H1 (cell line): ENCODE measurements around the gene LURAP1L. TPM values are rescaled to one million over a fixed set of nuclear protein-coding genes. Genes with fewer than 3 reads are reported as not detected.

Experiments used
- CTCF ChIA-PET: fragments of 300-600 bp; sonication (Branson Sonifier 250); formaldehyde crosslinking; loops from one replicate; lab custom pipeline; 2021; ENCODE audit not compliant: partially characterized antibody; lab: Charles Lee
- POLR2A ChIA-PET: fragments of 300-600 bp; sonication (Branson Sonifier 250); formaldehyde crosslinking; loops from one replicate; lab custom pipeline; 2021; ENCODE audit warnings: inconsistent platforms; ENCODE audit not compliant: partially characterized antibody; lab: Charles Lee
- DNase-seq, 2 experiments: peaks; one replicate each; pipeline versions ENCODE4 v3.0.0 to v3.0.0-alpha.2; 2010 to 2022; ENCODE audit warnings: low spot score in 2 of 2, low read depth in 1 of 2, mixed read lengths in 1 of 2
- FAIRE-seq: peaks from 2 replicates; lab custom pipeline; 2011; peaks lifted over from hg19 to GRCh38; lab: Jason Lieb, UNC
- H2AFZ ChIP-seq: 2 replicates; pipeline ENCODE4 v1.8.1; 2012; ENCODE audit warnings: low read length, inconsistent platforms
- H2AK5ac ChIP-seq: 2 replicates; pipeline ENCODE4 v1.6.1; 2013; ENCODE audit warnings: low read depth, low read length
- H2BK120ac ChIP-seq: replicated peaks from 2 replicates; pipeline ENCODE3; 2013; ENCODE audit warnings: low read depth, low read length, inconsistent platforms
- H2BK12ac ChIP-seq: 2 replicates; pipeline ENCODE4 v1.6.1; 2013; ENCODE audit warnings: low read depth, low read length
- H2BK15ac ChIP-seq: 2 replicates; pipeline ENCODE4 v1.6.1; 2013; ENCODE audit warnings: low read length
- H2BK20ac ChIP-seq: 2 replicates; pipeline ENCODE4 v1.6.1; 2013; ENCODE audit warnings: low read length
- H2BK5ac ChIP-seq: 2 replicates; pipeline ENCODE4 v1.6.1; 2013; ENCODE audit warnings: low read depth, low read length
- H3K14ac ChIP-seq: 2 replicates; pipeline ENCODE4 v1.6.1; 2013; ENCODE audit warnings: inconsistent platforms; ENCODE audit not compliant: insufficient read length
- H3K18ac ChIP-seq: 2 replicates; pipeline ENCODE4 v1.6.1; 2013; ENCODE audit warnings: low read length; ENCODE audit errors: extremely low read depth
- H3K23ac ChIP-seq: 2 replicates; pipeline ENCODE4 v1.6.1; 2013; ENCODE audit warnings: inconsistent platforms; ENCODE audit not compliant: insufficient read length
- H3K23me2 ChIP-seq: 2 replicates; pipeline ENCODE4 v1.6.1; 2013; ENCODE audit warnings: low read depth, low read length
- H3K27ac ChIP-seq: 2 replicates; pipeline ENCODE4 v1.6.1; 2011; ENCODE audit warnings: low read depth, low read length, inconsistent platforms
- H3K27me3 ChIP-seq, 4 experiments: replicated peaks in 1 of 4; 1 replicate in 1 of 4; 2 replicates in 3 of 4; pipeline versions ENCODE4 v1.6.1 to v1.8.1; 2011 to 2013; ENCODE audit warnings: low read length in 3 of 4, mild to moderate bottlenecking in 3 of 4, inconsistent platforms in 2 of 4, mixed read lengths in 2 of 4, moderate library complexity in 1 of 4; ENCODE audit not compliant: control insufficient read depth in 3 of 4, insufficient read depth in 3 of 4; ENCODE audit errors: extremely low read depth in 1 of 4
- H3K36me3 ChIP-seq, 4 experiments: 2 replicates each; pipeline versions ENCODE4 v1.6.1 to v1.8.1; 2011 to 2013; ENCODE audit warnings: mild to moderate bottlenecking in 4 of 4, low read length in 3 of 4, moderate library complexity in 2 of 4, control low read depth in 1 of 4, inconsistent platforms in 1 of 4; ENCODE audit not compliant: insufficient read depth in 4 of 4, control insufficient read depth in 2 of 4
- H3K4ac ChIP-seq: replicated peaks from 2 replicates; pipeline ENCODE3; 2013; ENCODE audit warnings: low read length, low read depth, mixed read lengths, inconsistent platforms; ENCODE audit not compliant: insufficient read length
- H3K4me1 ChIP-seq, 4 experiments: replicated peaks in 1 of 4; 1 replicate in 1 of 4; 2 replicates in 3 of 4; pipeline versions ENCODE4 v1.6.1 to v1.8.1; 2011 to 2013; ENCODE audit warnings: low read length in 3 of 4, inconsistent platforms in 2 of 4, mixed read lengths in 1 of 4; ENCODE audit not compliant: insufficient read depth in 4 of 4, control insufficient read depth in 3 of 4
- H3K4me2 ChIP-seq, 2 experiments: 2 replicates each; pipeline versions ENCODE4 v1.6.1 to v1.8.1; 2011 to 2013; ENCODE audit warnings: low read depth in 2 of 2, low read length in 2 of 2, control low read depth in 1 of 2, inconsistent platforms in 1 of 2, mild to moderate bottlenecking in 1 of 2; ENCODE audit not compliant: insufficient read depth in 1 of 2
- H3K4me3 ChIP-seq, 4 experiments: fragments of 200-600, 300-600 bp in 1 of 4; sonication (generic), shearing (Covaris generic), sonication (Bioruptor Twin) in 1 of 4; 2 replicates each; pipeline versions ENCODE4 v1.5.1 to v1.8.1; 2011 to 2016; ENCODE audit warnings: low read length in 4 of 4, low read depth in 3 of 4, control low read depth in 2 of 4, inconsistent platforms in 2 of 4, mild to moderate bottlenecking in 2 of 4, mixed read lengths in 1 of 4, moderate library complexity in 1 of 4; ENCODE audit not compliant: insufficient read depth in 2 of 4; ENCODE audit errors: extremely low read depth in 1 of 4
- H3K56ac ChIP-seq: replicated peaks from 2 replicates; pipeline ENCODE3; 2013; ENCODE audit warnings: low read depth, mild to moderate bottlenecking, mixed read lengths, low read length, inconsistent platforms; ENCODE audit not compliant: insufficient read length
- H3K79me1 ChIP-seq: 2 replicates; pipeline ENCODE4 v1.6.1; 2013; ENCODE audit warnings: low read depth, low read length, control low read depth
- H3K79me2 ChIP-seq, 2 experiments: 2 replicates each; pipeline versions ENCODE4 v1.6.1 to v1.8.1; 2012 to 2013; ENCODE audit warnings: low read length in 2 of 2, mild to moderate bottlenecking in 2 of 2, inconsistent platforms in 1 of 2; ENCODE audit not compliant: insufficient read depth in 2 of 2, control insufficient read depth in 1 of 2
- H3K9ac ChIP-seq, 4 experiments: replicated peaks in 1 of 4; 1 replicate in 1 of 4; 2 replicates in 3 of 4; pipeline versions ENCODE4 v1.6.1 to v1.8.1; 2011 to 2013; ENCODE audit warnings: low read depth in 3 of 4, low read length in 3 of 4, control low read depth in 2 of 4, mild to moderate bottlenecking in 2 of 4, moderate library complexity in 2 of 4, inconsistent platforms in 1 of 4; ENCODE audit errors: extremely low read depth in 1 of 4
- H3K9me3 ChIP-seq, 2 experiments: 2 replicates each; pipeline versions ENCODE4 v1.6.1 to v1.8.1; 2012 to 2013; ENCODE audit warnings: mild to moderate bottlenecking in 2 of 2, moderate library complexity in 2 of 2, control low read depth in 1 of 2, inconsistent platforms in 1 of 2, low read depth in 1 of 2, low read length in 1 of 2, mixed read lengths in 1 of 2; ENCODE audit not compliant: insufficient read depth in 2 of 2
- H4K20me1 ChIP-seq, 2 experiments: replicated peaks in 1 of 2; 2 replicates each; pipeline versions ENCODE3 to v1.8.1; 2011 to 2013; ENCODE audit warnings: inconsistent platforms in 2 of 2, low read length in 2 of 2, mild to moderate bottlenecking in 1 of 2; ENCODE audit not compliant: insufficient read depth in 2 of 2, control insufficient read depth in 1 of 2
- H4K5ac ChIP-seq: 2 replicates; pipeline ENCODE4 v1.6.1; 2013; ENCODE audit warnings: low read length, low read depth, mixed read lengths, inconsistent platforms; ENCODE audit not compliant: insufficient read length
- H4K8ac ChIP-seq: 2 replicates; pipeline ENCODE4 v1.8.0; 2013; ENCODE audit warnings: mild to moderate bottlenecking, moderate library complexity, low read length, inconsistent platforms; ENCODE audit not compliant: insufficient read depth; ENCODE audit errors: extremely low read depth
- H4K91ac ChIP-seq: replicated peaks from 2 replicates; pipeline ENCODE3; 2013; ENCODE audit warnings: low read length, mixed read lengths, inconsistent platforms; ENCODE audit not compliant: insufficient read length
- BACH1 ChIP-seq: IDR thresholded peaks from 2 replicates; pipeline ENCODE4 v1.6.1; 2012; ENCODE audit warnings: low read length, improper control_type of control experiment
- CREB1 ChIP-seq: IDR thresholded peaks from 2 replicates; pipeline ENCODE4 v1.6.1; 2012; ENCODE audit warnings: inconsistent platforms
- E2F6 ChIP-seq: IDR thresholded peaks from 2 replicates; pipeline ENCODE4 v1.6.1; 2012; ENCODE audit warnings: inconsistent platforms
- EP300 ChIP-seq, 2 experiments: IDR thresholded peaks; 1 replicate in 1 of 2; 2 replicates in 1 of 2; pipeline ENCODE4 v1.6.1; 2011 to 2012; ENCODE audit warnings: low read depth in 2 of 2, low read length in 2 of 2, mild to moderate bottlenecking in 2 of 2, borderline replicate concordance in 1 of 2, inconsistent platforms in 1 of 2, moderate library complexity in 1 of 2
- HDAC2 ChIP-seq, 2 experiments: fragments of 300-600 bp in 1 of 2; sonication (generic) in 1 of 2; IDR thresholded peaks; 2 replicates each; pipeline ENCODE4 v1.6.1; 2011 to 2012; ENCODE audit warnings: low read depth in 2 of 2, low read length in 2 of 2, mild to moderate bottlenecking in 2 of 2, moderate library complexity in 2 of 2, borderline replicate concordance in 1 of 2, inconsistent platforms in 1 of 2
- RNF2 ChIP-seq: fragments of 200-900, 300-1000 bp; sonication (generic); IDR thresholded peaks from 2 replicates; pipeline ENCODE4 v1.7.1; 2016; ENCODE audit warnings: borderline replicate concordance, low read depth, mild to moderate bottlenecking, antibody characterized with exemption, low read length; ENCODE audit not compliant: poor library complexity, severe bottlenecking; ENCODE audit errors: missing control alignments
- SIX5 ChIP-seq: IDR thresholded peaks from 2 replicates; pipeline ENCODE4 v1.6.1; 2011; ENCODE audit warnings: mild to moderate bottlenecking, low read depth, low read length
- SRF ChIP-seq: IDR thresholded peaks from 2 replicates; pipeline ENCODE4 v1.6.1; 2011; ENCODE audit warnings: mild to moderate bottlenecking, low read depth, low read length, moderate library complexity
- polyA plus RNA-seq, 7 experiments: library from polyadenylated mRNA; depleted of rRNA in 3 of 7; stranded (reverse) in 5 of 7; unstranded in 2 of 7; fragments of >200 nt in 5 of 7; fragments of 200-250 nt in 2 of 7; gene quantifications; 1 replicate in 5 of 7; 2 replicates in 1 of 7; 4 replicates in 1 of 7; pipeline versions ENCODE4 v1.2.1 to v1.2.3, GENCODE V29; 2011 to 2013; ENCODE audit warnings: missing spikeins in 2 of 7, mixed read lengths in 2 of 7
- total RNA-seq: library from RNA; stranded (reverse); fragmentation: NEBNext Ultra II Directional; extraction: Animal tissue kit (Norgen Biotek cat#: 25700); gene quantifications from 2 replicates; pipeline ENCODE4 v1.2.1, GENCODE V29; 2021
- TF ChIP-seq, protein P1 (sequence below): IDR thresholded peaks from 2 replicates; pipeline ENCODE4 v1.6.1; 2011; ENCODE audit warnings: low read length, improper control_type of control experiment

LURAP1L gene
- total and polyA plus RNA-seq, 2 of the 8 experiments (the other 6 are each of a cell fraction or from before 2014, with no cell fraction given) = 0.63 to 1.2 TPM

DNA sequence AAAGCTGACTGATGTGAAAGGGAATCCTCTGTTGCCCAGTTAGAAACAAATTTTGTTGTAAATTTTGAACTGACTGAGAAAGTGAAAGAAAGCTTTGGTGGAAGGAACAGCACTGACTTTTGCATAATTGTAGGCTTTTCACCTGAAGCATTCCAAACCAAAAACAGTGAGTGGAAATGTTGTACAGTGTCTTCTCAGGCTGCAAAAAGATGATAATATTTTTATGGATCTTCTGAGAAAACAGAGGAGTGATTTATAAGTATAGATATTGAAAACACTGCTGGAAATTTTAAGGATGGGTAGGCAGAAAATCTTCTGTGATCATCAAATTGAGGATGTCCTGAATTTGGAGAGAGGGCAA is 40.0 kb downstream of the LURAP1L start:
- ChIA-PET CTCF (interaction anchor here (0.8 to 1.3 kb wide), 3 partner anchors 12 to 39 kb away, joined by 3 to 5 read pairs (median 4); no protein-coding TSS in a partner anchor), POLR2A (no interaction called here)
- Histone ChIP-seq H4K20me1 (no peaks in the 10 kb centered on the region), H3K18ac (no peak overlapping the region), H3K56ac (no peak overlapping the region), H3K4me2 (no peak overlapping the region), H2AK5ac (no peak overlapping the region), H2BK120ac (no peak overlapping the region), H4K91ac (no peak overlapping the region), H3K9ac (no peak overlapping the region), H3K23ac (no peak overlapping the region), H3K27ac (no peak overlapping the region), H2BK12ac (no peak overlapping the region), H3K23me2 (no peaks in the 10 kb centered on the region), H2BK15ac (no peak overlapping the region), H3K14ac (no peak overlapping the region), H3K27me3 (no peaks in the 10 kb centered on the region), H3K4me1 (no peaks in the 10 kb centered on the region; a peak in 1 of 7 replicates), H3K4ac (no peak overlapping the region), H4K8ac (no peak overlapping the region), H2AFZ (no peak overlapping the region)
- DNase-seq = no peak
- no peak for TF ChIP-seq EP300 (IDR thresholded peaks at IDR 0.05; ENCODE audit: borderline replicate concordance in 1 of 2, low read depth in 2 of 2, low read length in 2 of 2)
- TF ChIP-seq HDAC2 (IDR thresholded peaks at IDR 0.05; ENCODE audit: borderline replicate concordance in 1 of 2, low read depth in 2 of 2, low read length in 2 of 2) = no peak
- no peak for TF ChIP-seq E2F6
- TF ChIP-seq SRF = no peak
- no peak for TF ChIP-seq SIX5
- no peak for TF ChIP-seq CREB1
- TF ChIP-seq RNF2 = no peak
- TF ChIP-seq BACH1 = no peak
- TF ChIP-seq, protein P1, sequence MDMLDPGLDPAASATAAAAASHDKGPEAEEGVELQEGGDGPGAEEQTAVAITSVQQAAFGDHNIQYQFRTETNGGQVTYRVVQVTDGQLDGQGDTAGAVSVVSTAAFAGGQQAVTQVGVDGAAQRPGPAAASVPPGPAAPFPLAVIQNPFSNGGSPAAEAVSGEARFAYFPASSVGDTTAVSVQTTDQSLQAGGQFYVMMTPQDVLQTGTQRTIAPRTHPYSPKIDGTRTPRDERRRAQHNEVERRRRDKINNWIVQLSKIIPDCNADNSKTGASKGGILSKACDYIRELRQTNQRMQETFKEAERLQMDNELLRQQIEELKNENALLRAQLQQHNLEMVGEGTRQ = no peak
- TF ChIP-seq, all 59 proteins: peak for 0
- Histone ChIP-seq H3K4me3 (no peak overlapping the region), H3K79me1 (no peaks in the 10 kb centered on the region), H3K9me3 (no peaks in the 10 kb centered on the region), H2BK5ac (no peak overlapping the region), H2BK20ac (no peak overlapping the region), H3K79me2 (no peaks in the 10 kb centered on the region), H4K5ac (no peak overlapping the region), H3K36me3 (no peaks in the 10 kb centered on the region)
- FAIRE-seq = no peak
